HG03196 (cell line): ENCODE results near the gene CDC42BPG.

Experiments
- ATAC-seq: cut with Tn5 transposase; IDR thresholded peaks from one replicate; pipeline ENCODE4 v1.9.1; 2021; ENCODE audit not compliant: unreplicated experiment

The CDC42BPG gene

DNA sequence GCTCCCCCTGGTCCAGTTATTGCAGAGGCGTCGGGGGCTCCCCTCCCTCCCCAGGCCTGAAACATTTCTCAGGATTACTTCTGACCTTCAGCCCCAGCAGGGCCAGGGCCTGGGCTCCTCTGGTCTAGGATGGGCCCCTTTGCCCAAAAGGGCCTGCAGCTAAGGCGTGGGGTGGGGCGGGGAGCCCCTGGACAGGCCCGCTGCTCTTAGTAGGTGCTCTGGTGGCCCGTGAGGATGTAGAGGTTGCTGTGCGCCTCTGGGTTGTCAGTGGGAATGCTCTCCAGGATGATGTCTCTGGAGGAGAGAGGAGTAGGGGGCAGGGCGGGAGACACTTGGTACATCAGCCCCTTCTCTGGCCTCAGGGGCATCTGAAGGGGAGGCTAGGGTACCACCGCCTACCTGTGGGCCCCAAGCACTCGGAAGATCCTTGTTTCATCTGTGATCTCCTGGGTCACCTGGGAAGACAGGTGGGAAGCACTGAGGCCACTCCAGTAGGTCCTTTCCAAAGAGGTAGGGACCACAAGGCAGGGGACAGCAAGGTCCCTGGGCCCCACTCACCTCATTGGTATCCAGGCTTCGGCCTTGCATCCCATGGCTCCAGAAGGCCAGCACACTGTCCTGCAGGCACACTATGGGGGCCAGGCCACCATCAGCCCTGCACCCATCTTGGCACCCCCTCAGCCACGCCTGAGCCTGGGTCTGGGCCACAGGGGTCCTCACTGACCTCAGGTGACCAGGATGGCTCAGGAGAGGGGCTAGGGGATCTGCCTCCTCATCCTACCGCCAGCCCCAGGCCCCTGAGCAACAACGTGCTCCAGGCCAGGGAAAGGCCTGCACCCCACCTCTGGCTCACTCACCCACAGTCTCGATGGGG is 54.9 kb downstream of the CDC42BPG start:
- ATAC-seq, result no peak

DNA sequence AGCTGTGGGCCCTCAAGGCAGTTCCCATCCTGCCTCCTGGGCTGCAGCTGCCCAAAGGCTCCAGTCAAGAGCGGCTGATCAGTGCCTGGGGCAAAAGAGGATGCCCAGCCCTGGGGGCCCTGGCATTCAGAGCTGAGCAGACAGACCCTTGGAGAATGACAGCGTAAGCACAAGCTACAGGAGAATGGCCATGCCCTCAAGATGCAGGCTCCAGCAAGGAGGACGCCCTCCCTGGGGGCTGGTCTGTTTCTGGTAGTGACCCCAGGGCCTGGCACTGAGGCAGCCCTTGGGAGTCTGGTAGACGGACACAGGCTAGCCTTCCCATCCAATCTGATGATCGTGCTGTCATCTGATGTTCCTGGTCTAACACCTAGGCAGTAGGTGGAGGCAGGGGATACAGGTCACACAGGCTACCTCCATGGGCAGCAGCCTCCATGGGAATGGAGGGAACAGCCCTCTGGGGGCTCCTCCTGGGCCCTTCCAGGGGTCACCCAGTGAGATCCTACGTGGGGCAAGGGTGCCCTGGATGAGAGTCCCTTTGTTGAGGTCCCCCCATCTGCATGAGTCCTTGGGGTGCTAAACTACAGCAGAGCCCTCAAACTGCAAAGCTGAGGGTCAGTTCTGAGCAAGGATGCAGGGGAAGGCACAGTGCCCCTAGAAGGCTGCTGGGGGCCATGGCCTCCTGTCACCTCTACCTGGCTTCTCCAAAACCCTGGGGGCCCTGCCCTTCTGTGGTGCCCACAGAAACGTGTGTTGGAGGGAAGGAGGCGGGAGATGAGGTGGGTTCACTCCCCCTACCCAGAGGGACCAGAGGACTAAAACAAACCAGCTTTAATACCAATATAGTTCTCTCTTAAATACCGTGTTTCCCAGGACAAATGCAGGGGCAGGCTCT is 55.9 kb downstream of the CDC42BPG start:
- no peak for ATAC-seq

DNA sequence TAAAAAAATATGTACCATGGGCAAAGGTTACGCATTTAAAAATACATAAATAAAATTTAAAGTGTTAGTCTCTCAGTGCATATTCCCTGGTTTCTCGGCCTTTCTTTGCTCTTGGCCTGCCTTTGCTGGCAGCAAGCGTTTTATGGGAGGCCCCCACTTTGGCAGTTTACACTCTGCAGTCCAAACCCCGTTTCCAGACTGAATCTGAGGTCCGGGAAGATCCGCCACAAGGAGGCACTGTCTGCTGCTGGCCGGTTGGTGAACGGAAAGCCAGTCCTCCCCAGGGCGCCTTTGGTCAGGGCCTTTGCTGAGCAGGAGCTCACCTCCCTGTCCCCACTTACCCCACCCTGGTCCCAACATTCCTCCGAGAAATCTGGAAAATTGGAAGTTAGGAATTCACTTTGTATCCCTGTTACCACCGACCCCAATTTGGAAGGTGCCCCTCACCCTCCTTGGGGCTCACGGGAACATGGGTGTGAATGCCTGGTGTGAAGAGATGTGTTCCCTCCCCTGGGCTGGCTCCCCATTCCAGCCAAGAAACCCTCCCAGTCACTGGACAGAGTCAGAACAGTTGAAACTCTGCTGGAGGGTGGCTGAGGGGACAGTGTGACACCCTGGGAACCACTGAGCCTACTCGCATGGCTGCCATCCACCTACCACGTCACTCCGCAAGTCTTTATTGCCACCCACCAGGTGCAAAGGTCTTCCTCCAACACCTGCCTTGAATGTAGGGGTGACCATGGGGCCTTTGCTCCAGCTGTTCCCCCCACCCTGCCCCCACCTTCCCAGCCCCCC is 56.7 kb downstream of the CDC42BPG start:
- no peak for ATAC-seq

DNA sequence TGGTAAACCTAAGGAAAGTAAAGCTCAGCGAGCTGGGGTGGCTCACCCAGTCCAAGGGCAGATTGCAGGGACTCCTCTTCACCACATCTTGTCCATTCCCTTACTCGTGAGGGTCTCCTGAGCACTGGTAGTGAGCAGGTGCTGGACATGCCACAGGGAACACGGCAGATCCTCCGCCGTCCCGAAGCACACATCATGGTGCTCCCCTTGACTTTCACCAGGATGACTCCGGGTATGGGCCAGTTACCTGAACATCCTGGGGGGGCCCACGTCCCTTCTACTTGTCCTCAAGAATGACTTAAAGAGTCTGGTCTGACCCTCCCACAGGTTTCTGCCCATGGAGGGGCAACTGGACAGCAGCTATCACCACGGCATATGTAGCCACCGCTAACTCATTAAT is 58.1 kb downstream of the CDC42BPG start:
- ATAC-seq, result no peak

DNA sequence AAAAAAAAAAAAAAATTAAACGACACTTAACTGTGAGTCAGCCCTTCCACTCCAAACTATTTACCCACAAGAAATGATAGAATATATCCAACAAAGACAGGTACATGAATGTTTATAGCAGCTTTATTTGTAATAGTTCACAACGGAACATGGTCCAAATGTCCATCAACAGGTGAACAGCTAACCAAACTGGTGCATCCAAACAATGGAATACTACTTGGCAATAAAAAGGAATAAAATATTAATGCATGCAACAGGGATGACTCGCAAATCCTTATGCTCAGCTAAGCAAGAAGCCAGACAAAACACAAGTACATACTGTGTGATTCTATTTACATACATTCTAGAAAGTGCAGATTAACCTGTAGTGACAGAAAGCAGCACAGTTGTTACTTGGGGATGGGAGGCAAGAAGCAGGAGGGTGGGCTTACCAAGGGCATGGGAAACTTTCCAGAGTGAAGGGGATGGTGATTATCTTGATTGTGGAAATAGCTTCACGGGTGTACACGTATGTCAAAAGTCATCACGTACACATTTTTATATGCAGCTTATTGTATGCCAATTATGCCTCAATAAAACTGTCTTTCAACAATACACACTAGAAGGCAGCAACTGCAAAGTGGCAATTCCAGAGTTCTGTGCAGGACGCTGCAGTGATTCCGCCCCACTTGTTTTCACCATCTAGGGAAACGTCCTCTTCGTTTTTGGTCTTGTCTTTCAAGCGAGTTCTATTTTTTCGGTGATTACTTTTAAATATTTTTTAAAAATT is 59.5 kb downstream of the CDC42BPG start:
- no peak for ATAC-seq

DNA sequence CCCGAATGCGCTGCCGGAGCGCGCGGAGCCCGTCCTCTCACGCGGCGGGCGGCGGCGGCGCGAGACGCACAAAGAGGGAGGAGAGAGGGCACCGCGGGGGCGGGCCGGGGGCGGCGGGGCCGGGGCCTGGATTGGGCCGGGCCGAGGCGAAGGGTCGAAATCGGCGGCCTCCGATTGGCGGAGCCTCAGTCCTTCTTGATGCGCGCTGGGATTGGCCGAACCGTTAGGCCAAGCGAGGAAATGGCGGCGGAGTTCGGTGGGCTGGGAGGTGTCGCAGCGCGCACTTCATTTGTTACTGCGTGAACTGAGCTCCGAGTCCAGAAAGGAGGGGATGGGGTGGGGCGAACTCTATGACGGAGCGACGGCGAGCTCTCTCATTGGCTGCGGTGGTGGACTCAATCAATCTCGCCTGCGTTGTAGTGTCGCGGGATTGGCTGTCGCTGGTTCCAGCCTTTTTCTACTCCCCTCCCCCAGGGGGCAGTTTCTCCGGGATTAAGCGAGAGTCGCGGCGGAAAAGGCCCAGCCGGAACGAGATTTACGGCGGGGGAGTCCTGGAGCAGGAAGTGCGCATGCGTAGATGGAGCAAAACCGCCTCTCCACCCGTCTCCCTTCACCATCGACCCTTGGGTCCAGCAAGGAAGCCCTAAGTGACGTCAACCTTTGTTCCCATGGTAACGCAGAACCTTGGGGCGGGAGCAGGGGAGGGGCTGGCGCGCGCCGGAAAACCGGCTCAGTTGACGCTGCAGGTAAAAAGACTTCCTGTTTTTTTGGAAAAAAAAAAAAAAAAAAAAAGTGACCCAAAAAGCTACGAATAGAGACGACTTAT is 65.8 kb downstream of the CDC42BPG start, which contains the start of gene SF1:
Gene SF1 (minus strand): TSS at position 70 of the 826 bp plus-strand sequence. CDS start 150 bp downstream, outside the sequence.
- ATAC-seq, result peak; percentile 76

DNA sequence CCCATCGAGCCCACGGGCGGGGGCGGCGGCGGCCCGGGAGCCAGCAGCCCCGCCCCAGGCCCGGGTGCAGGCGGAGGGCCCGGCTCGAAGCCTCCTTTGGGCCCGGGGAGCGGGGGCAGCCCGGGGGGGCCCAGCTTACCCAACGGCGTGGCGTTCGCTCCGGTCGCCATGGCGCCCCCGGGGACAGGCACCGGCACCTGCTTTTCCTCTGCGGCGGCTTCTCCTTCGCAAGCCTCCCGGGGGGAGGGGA is 66.3 kb downstream of the CDC42BPG start:
- ATAC-seq, result peak; percentile 20

DNA sequence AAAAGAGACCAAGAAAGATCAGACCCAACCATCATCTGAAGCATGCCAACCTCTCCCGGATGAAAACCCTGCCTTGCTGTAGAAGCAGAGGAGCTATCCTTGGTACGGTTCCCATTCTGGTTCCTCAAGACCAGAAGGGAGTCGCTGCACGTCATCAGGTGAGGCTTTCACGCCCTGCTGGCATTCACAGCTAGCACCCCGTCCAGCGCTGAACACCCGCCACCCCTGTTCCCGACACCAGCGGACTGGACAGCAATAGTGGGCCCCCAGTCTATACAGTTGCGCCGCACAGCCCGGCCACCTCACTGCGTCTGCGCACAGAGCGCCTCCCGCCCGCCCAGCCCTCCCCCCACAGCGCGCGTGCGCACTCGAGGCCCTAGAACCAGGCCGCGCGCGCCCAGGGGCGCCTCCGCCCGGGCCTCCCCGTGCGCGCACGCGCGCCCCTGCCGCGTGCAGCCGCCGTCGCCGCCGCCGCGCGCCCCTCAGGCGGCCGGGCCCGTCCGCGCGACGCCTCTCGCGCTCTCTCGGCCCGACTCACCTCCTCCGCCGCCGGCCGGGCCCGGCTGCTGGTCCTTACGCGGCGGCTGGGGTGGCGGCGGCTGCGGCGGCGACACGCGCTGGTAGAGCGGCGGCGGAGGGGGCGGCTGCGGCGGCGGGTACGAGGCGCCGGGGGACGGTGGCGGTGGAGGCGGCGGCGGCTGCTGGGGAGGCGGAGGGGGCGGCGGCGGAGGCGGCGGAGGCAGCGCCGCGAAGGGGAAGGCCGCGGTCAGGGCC is 66.8 kb downstream of the CDC42BPG start:
- no peak for ATAC-seq

DNA sequence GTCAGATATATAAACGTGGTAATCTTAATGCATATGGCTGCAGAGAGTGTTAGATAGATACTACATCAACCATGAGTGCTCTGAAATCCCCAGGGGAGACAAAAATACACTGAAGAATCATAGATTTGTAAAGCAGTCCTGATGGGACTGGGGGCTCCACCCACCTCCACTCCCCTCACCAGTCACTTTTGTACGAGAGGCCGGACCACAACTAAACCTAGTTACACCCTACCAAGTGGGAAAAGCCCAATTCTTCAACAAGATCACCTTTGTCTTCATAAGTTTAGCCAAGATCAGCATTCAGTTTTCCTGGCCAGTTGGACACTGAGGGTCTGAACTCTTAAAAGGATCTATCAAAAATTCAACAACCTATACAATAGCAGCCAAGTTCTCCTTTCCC is 67.6 kb downstream of the CDC42BPG start:
- ATAC-seq, result no peak

DNA sequence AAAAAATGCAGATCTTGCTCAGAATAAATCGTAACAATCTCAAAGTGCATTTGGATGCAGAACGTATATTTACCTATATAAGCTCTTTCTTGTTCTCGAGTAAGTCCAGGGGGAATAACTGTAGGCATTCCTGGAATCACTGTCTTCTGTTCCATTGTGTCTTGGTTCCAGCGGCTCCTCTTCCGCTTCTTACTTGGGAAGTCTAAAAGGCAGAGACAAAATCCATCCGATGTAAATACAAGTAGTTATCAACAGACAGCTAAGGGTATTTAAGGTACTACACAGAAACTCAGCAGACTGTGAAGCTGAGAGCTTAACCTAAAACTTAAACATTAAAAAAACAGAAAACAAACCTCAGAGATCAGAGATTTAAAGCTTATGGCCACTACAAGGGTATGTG is 68.0 kb downstream of the CDC42BPG start:
- no peak for ATAC-seq

DNA sequence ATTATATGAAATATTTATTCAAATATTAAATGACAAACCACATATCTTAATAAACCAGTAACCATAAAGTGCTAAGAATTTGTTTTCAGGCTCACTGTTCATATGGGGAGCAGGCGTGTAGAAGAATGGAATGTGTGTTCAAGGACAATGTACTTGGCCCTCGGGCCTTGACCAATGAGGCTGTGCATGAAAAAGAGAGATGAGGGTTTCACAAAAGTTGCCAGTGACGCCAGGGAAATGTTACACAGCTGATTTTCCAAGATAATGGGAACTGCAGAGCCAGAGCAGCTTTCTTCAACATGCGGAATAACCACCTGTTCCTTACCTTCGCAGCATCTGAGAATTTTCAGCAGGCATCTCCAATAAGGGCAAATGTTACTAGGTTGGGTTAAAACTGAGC is 70.3 kb downstream of the CDC42BPG start:
- ATAC-seq, result no peak
